ENCODE results near the gene WDR62.
"Not testable (repeated sequence)": the region's sequence is repeated elsewhere in the genome, so short reads cannot be mapped to it uniquely, and the experiment has no call there.

WDR62 gene

DNA sequence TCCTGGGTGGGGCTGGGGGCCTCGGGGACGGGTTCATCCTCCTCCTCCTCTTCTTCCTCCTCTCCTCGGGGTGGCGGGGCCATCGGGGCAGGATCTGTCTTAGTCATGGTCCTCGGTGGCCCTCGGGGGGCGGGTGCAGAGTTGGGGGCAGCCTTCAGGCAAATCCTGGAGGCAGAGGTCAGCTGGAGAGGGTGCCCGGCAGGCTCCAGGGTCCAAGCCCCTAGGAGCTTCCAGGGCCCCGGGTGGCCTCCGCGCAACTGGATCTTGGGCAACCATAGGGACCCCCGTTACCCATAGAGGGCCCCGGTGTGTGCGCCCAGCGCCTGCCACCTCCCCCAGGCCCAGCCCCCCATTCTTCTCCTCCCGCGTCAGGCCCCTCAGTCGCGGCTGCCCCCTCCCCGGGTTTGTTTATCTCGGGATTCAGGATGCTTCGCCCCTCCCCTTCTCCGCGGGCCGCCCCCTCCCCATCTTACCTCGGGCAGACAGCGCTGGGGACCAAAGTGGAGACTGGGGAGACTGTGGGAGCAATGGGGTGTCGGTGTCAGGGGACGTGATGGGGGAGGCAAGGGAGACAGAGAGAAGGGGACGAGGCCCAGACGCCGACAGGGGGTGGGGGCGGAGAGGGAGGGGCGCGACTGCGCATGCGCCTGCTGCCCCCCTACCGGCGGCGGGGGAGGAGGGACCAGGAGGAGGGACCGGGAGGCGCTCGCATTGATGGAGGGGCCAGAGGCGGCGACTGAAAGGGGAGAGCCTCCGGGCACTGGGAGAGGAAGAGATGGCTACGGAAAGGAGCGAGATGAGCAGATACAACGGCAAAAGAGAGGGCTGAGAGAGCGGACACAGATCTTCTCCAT, 22.2 kb upstream of the WDR62 start, which contains the start of gene CLIP3:
Gene CLIP3, minus strand, starts transcription at position 623 of the 854 bp plus-strand sequence. Its CDS starts 516 bp downstream, at position 107.
- peak; percentile 21 to 56 for DNase-seq (ENCODE audit: low read depth in 2 of 2)

DNA sequence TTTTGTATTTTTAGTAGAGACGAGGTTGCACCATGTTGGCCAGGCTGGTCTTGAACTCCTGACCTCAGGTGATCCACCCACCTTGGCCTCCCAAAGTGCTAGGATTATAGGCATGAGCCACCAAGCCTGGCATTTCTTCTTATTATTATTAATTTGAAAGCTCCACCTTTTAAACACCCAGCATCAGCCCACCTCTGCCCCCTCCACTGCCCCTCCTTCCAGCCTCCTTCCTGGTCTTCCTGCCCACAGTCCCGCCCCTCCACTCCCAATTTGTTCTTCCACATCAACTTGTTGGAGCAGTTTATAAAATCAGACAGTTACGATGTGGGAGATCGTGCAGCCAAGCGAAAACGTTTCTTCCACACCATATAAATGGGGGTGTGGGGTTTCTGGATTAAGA, 14.2 kb upstream of the WDR62 start:
- no peak for DNase-seq (ENCODE audit: low read depth in 2 of 2)

DNA sequence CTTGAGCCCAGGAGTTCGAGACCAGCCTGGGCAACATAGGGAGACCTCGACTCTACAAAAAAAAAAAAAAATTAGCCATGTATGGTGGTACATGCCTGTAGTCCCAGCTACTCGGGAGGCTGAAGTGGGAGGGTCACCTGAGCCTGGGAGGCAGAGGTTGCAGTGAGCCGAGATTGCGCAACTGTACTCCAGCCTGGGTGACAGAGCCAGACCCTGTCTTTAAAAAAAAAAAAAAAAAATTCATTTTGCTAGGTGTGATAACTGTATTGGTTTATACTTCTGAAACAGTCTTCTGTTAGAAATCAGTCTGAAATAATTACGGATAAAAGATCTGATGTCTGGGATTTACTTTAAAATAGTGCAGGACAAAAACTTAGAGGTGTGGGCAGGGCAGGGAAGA, 13.6 kb upstream of the WDR62 start:
- not testable (repeated sequence) for DNase-seq (ENCODE audit: low read depth in 2 of 2)

DNA sequence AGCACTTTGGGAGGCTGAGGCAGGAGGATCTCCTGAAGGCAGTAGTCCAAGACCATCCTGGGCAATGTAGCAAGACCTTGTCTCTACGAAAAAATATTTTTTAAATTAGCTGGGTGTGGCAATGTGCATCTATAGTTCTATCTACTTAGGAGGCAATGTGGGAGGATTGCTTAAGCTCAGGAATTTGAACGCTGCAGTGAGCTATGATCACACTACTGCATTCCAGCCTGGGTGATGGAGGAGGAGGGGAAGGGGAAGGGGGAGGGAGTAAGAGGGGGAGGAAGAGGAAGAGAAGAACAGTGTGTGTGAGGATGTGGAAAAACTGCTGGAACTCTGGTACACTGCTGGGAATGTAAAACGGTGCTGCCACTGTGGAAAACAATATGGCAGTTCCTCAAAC, 12.9 kb upstream of the WDR62 start:
- DNase-seq (ENCODE audit: low read depth in 2 of 2): no peak

DNA sequence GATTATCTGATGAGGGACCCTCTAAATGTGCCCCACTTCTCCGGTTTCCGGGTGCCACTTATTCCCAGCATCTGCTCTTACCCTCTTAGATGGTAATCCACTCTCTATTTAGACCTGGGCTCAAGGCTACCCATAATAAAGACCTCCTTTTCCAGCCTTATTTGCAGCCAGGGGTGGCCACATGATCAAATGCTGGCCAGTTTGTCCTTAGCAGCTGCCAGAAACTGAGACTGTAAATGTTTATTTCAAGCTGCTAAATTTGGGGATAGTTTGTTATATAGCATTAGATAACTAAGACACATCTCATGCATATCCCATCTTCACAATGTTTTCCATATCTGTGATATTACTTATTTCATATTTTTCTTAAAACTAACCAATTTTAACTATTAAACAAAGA, 10.7 kb upstream of the WDR62 start:
- DNase-seq (ENCODE audit: low read depth in 2 of 2): no peak

DNA sequence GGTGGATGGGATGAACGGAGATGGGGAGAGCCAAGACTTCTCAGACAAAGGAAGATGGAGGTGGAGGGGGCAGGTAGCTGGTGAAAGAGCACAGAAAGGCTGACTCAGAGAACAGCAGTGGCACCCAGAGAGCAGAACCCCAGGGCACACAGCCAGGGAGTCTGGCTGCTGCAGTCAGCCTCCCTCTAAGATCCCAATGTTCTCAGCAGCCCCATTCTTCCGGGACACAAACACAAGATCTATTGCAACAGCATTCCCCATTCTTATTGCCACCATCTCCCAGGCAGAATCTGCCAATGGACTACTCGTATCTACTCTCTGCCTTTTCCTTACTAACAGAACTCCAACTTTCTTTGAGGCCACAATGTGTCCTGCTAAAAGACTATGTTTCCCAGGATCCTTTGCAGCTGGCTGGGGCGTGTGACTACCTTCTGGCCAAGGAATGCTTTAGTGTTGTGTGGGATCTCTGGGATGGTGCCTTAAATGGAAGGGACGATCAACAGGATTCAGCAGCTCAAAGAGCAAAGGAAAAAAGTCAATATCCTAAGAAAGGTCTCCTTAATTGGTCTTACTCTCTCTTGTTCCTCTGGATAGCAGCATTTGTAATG, 8.2 kb upstream of the WDR62 start:
- no peak for DNase-seq (ENCODE audit: low read depth in 2 of 2)

DNA sequence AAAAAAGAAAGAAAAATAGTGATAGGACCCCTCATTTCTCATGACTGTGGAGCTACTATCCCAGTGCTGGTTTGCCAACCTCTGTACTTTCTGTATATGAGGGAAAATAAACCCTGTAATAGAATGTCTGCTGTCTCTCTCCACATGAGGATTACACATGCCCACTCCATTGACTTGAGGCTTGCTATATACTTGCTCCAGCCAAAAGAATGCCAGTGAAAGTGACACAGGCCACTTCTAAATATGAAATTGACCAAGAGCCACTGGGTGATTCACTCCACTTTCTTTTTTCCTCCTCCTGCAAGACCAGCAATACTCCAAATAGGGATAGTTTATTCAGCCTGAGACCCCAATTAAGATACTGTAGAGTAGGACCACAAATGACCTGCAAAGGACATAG, 6.9 kb upstream of the WDR62 start:
- DNase-seq (ENCODE audit: low read depth in 2 of 2): no peak

DNA sequence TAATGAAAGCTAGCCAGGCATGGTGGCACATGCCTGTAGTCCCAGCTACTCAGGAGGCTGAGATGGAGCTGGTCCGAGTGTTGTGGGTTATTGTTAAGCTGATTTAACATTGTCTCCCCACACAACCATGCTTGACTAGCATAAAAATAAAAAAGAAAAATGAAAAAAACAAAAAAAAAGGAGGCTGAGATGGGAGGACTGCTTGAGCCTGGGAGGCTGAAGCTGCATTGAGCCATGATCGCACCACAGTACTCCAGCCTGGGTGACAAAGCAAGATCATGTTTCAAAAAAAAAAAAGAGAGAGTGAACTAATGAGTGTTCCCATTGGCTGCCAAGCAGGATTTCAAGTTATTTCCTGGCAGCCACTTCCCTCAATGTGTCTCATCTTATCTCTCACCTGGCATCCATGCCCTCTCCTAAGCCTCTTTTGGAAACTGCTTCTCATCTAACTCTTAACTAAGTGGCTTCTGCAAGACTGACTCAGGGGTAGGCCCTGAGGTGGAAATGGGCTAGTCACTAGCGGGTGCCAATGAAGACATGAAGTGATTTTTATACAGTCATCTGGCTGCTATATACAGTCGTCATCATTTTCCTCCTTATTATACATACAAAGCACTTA, 5.5 kb upstream of the WDR62 start:
- DNase-seq (ENCODE audit: low read depth in 2 of 2): no peak

DNA sequence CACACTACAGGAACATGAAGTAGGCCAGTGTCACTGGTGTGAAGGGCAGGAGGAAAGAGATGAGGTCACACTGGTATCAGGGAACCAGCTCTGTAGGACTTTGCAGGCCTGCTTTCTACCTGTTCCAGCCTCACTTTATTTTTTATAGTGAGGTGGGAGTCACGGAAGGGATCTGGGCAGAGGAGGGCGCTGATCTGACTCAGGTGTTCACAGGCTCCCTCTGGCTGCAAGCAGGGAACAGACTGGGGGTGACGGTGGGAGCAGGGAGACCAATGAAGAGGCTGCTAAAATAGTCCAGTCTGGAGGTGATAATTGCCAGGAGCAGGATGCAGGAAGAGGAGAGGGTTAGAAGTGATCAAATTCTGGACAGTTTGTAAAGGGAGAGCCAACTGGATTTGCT, 3.5 kb upstream of the WDR62 start:
- DNase-seq (ENCODE audit: low read depth in 2 of 2): no peak

DNA sequence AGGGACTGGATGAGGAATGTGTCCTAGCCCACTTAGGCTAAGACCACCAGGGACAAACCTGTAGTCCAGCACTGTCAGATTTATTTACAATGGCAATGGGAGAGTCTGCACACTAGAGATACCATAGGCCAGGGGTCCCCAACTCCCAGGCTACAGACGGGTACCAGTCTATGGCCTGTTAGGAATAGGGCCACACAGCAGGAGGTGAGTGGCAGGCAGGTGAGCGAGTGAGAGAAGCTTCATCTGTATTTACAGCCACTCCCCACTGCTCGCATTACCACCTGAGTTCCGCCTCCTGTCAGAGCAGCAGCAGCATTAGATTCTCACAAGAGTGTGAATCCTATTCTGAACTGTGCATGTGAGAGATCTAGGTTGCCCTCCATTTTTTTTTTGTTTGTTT, 3.1 kb upstream of the WDR62 start:
- DNase-seq (ENCODE audit: low read depth in 2 of 2): no peak

DNA sequence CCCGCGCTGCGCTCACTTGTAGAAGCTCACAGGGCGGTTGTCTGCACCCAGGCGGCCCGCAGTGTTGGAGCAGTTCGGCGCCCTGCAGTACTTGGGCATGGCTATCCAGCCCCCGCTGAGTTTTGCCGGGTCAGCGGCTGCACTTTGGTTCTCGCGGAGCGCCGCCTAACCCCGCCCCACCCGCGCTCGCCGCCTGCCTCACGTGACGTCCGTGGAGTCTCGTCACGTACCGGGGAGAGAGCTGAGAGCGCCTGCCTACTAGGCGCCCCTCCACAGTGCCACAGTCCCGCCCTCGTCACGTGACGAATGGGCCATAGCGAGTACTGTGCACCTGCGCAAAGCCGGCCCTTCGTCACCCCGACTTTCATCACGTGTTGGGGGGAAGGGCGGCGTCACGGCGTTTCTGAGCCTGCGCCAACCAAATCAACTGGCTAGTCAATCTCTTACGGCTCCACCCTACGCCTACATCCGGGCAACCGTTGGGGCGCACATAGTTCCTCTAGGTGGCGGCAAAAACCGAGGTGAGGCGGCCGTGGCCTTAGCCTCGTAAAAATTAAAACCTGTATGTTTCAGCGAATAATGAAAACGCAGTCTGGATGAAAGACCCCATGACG, 471 bp upstream of the WDR62 start, which contains the start of gene THAP8:
Gene THAP8, minus strand, starts transcription at position 167 of the 614 bp plus-strand sequence. Its CDS starts 68 bp downstream, at position 99.
- DNase-seq (ENCODE audit: low read depth in 2 of 2): peak; percentile 100

DNA sequence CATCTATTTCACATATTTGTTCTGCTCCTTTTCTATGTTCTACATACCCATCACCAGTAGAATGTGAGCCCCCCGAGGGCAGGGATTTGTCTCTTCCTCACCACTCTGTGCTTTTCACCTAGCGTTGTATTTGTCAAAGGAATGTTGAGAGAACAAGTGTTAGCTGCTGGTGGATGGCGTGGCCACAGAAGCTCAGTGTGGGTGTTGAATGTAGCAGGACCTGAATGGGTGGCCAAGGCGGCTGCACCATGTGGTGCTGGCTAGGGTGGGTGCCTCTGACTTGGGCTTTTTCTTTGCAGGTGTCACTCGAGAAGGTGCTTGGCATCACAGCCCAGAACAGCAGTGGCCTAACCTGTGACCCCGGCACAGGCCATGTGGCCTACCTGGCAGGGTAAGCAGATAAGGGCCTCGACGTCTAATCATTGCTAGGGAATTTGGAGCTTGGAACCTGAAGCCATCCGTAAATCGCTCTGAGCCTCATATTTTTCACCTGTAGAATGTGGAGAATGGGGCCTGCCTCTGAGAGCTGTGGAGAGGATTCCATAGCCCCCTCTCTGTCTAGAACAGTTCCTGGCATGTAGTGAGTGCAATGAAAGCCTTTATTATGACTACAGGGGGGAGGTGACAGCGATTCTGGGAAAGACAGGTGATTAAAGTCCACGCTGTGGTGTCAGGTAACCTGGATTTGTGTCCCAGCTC, 3.9 kb downstream of the WDR62 start:
- DNase-seq (ENCODE audit: low read depth in 2 of 2): no peak

DNA sequence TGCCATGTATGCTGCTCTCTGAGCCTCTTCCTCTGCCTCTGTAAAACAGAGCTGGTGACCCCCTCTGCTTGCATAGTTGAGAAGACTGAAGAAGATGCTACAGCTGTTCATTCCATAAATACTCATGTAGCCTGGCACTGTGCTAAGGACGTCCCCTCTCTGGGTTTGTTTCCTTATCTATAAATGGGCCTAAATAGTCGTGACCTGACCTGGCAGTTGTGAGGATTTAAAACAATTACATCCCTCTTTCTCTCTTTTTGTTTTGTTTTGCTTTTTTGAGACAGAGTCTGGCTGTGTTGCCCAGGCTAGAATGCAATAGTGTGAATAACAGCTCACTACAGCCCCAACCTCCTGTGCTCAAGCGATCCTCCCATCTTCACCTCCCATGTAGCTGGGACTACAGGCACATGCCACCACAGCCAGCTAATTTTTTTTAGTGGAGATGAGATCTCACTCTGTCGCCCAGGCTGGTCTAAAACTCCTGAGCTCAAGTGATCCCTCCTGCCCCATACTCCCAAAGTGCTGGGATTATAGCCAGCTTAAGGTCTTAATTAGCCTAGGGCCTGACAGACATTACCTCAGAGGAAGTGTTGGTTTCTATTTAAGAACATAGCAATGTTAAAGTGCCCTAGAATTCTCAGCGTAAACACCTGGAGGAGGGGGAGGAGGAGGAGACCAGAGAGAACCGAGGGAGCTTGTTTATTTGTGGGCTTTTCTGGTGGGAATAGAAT, 4.6 kb downstream of the WDR62 start:
- DNase-seq (ENCODE audit: low read depth in 2 of 2): no peak

DNA sequence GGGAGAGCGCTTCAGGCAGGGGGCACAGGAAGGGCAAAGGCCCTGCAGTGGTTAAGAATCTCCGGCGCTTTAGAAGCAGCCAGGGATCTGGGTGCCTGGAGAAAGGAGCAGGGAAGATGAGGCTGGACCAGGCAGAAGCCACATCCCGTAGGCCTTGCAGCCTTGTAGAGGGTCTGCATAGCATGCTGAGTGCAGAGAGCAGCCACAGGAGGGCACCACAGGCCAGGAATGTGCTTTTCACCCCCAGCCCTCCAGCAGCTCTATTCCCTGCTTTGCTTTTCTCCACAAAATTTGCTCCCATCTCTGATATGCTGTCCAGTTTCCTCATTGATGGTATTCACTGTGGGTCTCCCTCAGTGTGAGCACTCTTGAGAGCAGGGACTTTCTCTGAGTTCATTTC, 5.7 kb downstream of the WDR62 start:
- DNase-seq (ENCODE audit: low read depth in 2 of 2): no peak

DNA sequence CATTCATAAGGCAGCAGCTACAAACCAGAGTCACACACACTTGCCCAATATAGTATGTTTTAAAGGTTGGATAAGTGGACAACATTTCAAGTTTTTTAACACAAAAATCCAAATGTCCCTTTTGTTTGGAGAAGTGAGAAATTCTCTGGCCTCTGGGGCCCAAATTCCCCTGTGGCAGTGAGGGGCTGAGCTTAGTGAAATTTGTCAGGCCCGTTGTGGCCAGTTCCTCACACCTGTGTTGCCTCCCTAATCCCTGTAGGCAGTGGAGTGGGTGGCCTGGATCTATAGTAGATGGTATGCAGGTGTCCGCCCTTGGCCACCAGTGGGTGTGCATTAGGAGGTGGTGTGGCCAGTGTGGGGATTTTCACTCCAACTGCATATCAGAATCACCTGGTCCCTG, 6.7 kb downstream of the WDR62 start:
- DNase-seq (ENCODE audit: low read depth in 2 of 2): no peak

DNA sequence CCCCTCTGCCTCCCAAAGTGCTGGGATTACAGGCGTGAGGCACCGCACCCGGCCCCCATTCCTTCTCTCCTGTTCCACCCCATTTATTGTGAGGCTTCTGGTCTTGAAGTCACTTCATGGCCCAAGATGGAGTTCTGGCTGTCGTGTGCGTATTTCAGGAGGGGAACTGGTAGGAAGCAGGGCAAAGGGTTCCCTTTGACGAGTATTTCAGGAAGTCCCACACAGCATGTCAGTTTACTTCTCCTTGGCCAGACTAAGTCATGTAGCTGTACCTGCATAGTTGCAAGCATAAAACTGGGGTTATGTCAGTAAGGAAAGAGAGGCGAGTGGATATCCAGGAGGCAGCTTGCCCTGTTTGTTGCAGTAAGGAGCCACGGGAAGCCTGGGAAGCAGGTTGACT, 10.1 kb downstream of the WDR62 start:
- DNase-seq (ENCODE audit: low read depth in 2 of 2): no peak

DNA sequence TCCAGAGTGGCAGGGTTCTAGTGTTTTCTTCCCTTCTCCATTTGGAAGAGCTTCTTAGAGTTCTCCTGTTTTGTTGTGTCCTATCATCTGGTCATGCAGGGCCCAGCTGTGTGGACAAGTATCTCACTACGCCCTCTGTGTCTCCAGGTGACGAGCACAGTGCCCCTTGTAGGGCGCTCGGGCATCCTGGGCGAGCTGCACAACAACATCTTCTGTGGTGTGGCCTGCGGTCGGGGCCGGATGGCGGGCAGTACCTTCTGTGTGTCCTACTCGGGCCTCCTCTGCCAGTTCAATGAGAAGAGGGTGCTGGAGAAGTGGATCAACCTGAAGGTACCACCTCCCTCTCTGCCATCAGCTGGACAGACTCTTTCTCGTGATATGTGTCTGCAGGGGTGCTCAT, 13.0 kb downstream of the WDR62 start:
- no peak for DNase-seq (ENCODE audit: low read depth in 2 of 2)

DNA sequence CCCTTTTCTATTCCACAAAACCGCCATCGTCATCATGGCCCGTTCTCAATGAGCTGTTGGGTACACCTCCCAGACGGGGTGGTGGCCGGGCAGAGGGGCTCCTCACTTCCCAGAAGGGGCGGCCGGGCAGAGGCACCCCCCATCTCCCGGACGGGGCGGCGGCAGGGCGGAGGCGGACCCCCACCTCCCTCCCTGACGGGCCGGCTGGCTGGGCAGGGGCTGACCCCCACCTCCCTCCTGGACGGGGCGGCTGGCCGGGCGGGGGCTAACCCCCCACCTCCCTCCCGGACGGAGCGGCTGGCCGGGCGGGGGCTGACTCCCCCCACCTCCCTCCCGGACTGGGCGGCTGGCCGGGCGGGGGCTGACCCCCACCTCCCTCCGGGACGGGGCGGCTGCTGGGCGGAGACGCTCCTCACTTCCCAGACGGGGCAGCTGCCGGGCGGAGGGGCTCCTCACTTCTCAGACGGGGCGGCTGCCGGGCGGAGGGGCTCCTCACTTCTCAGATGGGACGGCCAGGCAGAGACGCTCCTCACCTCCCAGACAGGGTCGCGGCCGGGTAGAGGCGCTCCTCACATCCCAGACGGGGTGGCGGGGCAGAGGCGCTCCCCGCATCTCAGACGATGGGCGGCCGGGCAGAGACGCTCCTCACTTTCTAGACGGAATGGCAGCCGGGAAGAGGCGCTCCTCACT, 14.3 kb downstream of the WDR62 start:
- not testable (repeated sequence) for DNase-seq (ENCODE audit: low read depth in 2 of 2)

DNA sequence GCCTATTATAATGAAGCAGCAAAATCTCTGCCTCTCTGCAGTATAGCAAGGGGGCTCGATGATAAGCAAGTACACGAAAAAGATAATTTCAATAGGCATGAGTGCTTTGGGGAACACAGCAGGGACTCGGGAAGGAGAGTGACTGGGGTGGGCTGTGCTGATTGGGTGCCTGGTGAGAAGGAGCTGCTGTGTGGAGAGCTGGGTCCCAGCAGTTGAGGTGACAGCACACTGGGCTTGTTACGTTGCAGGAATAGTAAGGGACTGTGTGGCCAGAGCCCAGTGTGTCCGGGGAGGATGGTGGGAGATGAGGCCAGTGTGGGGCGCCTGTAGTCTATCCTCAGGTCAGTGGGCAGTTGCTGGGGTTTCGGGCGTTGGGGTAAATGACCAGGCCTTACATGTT, 17.4 kb downstream of the WDR62 start:
- no peak for DNase-seq (ENCODE audit: low read depth in 2 of 2)

DNA sequence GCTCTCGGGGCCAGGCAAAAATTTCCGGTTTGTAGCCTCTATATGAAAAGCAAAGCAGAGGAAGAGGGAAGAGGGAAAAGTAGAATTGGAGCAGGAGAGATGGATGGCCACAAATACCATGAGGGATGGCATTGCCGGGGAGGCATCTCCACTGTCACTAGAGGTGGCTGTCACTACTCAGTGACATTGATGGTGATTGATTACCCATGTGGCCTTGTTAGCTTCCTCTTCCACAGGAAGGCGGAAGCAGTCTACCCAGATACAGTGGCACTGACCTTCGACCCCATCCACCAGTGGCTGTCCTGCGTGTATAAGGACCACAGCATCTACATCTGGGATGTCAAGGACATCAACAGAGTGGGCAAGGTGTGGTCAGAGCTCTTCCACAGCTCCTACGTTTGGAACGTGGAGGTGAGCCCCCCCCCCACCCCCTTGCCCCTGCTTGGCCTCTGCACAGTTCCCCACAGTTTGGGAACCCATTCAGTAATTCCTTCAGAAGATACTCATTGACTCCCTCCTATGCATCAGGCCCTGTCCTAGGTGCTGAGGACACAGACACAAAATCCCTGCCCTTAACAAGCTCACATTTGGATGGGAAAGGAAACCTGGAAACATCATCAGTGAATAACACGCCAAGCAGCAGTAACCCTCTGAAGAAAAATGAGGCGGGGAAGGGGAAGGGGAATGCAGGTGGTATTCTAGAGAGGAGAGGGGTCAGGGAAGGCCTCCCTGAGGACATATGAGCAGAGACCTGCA, 18.6 kb downstream of the WDR62 start:
- DNase-seq (ENCODE audit: low read depth in 2 of 2): no peak
